ENCODE measurements around the gene REPIN1.

DNA sequence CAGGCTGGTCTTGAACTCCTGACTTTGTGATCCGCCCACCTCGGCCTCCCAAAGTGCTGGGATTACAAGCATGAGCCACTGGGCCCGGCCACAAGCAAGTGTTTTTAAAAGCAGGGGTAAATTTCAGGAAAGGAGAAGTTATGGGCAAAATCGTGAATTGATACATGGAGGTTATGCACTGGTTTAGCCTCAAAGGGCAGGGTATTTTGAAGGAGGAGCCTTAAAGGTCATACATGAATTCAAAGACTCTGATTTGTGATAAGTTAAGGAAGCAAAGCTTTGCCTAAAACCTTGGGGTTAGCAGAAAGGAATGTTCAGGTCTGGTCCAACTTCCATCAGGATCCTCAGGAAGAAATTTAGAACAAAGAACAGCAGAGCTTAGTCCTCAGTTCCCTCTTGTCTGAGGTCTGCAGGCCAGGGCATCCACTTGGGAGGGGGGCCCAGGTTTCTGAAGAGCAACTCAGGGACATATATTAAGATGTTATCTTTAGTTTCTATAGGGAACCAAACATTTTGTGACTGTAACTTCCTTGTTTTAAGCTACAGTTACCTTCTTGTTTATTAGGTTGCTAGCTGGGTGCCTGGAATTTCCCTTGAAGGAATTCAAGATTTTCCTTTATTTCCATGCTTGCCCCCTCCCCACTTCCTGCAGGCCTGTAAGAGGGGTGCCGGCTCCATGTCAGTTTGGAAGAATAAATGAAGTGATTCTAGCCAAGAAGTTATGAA is 2.8 kb upstream of the REPIN1 start:
- TF ChIP-seq, protein P1, sequence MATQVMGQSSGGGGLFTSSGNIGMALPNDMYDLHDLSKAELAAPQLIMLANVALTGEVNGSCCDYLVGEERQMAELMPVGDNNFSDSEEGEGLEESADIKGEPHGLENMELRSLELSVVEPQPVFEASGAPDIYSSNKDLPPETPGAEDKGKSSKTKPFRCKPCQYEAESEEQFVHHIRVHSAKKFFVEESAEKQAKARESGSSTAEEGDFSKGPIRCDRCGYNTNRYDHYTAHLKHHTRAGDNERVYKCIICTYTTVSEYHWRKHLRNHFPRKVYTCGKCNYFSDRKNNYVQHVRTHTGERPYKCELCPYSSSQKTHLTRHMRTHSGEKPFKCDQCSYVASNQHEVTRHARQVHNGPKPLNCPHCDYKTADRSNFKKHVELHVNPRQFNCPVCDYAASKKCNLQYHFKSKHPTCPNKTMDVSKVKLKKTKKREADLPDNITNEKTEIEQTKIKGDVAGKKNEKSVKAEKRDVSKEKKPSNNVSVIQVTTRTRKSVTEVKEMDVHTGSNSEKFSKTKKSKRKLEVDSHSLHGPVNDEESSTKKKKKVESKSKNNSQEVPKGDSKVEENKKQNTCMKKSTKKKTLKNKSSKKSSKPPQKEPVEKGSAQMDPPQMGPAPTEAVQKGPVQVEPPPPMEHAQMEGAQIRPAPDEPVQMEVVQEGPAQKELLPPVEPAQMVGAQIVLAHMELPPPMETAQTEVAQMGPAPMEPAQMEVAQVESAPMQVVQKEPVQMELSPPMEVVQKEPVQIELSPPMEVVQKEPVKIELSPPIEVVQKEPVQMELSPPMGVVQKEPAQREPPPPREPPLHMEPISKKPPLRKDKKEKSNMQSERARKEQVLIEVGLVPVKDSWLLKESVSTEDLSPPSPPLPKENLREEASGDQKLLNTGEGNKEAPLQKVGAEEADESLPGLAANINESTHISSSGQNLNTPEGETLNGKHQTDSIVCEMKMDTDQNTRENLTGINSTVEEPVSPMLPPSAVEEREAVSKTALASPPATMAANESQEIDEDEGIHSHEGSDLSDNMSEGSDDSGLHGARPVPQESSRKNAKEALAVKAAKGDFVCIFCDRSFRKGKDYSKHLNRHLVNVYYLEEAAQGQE (IDR thresholded peaks at IDR 0.05; ENCODE audit: insufficient replicate concordance, low read depth) = no peak
- TF ChIP-seq CTCF (IDR thresholded peaks at IDR 0.05; ENCODE audit: insufficient read depth, low read length) = no peak
- no peak for TF ChIP-seq POLR2AphosphoS5 (IDR thresholded peaks at IDR 0.05; ENCODE audit: low read depth)

All from HL-60 (cell line).